Lung (tissue), 12 donors: ENCODE data around the gene TBC1D22A. TPM values are rescaled to one million over a fixed set of nuclear protein-coding genes. Genes with fewer than 3 reads are reported as not detected.

Experiments
- ATAC-seq: fragments of 200-7000 bp; cut with Tn5 transposase; one replicate; pipeline ENCODE4 v1.9.1; 2020; ENCODE audit warnings: moderate number of reproducible peaks; ENCODE audit not compliant: insufficient read depth, low FRiP score
- DNase-seq, 3 donors: peaks; one replicate each; pipeline ENCODE4 v3.0.0-alpha.2; 2013 to 2017
- H3K27ac ChIP-seq, 2 donors: one replicate each; pipeline ENCODE4 v1.5.1; 2013; ENCODE audit warnings: mild to moderate bottlenecking in 2 of 2, moderate library complexity in 2 of 2, control low read depth in 1 of 2, inconsistent platforms in 1 of 2, low read depth in 1 of 2, low read length in 1 of 2
- H3K27me3 ChIP-seq, 3 donors: one replicate each; pipeline ENCODE4 v1.5.1; 2013; ENCODE audit warnings: low read length in 2 of 3; ENCODE audit not compliant: control insufficient read depth in 3 of 3, insufficient read depth in 3 of 3
- H3K36me3 ChIP-seq, 4 donors: one replicate each; pipeline ENCODE4 v1.5.1; 2013; ENCODE audit warnings: low read length in 4 of 4, mild to moderate bottlenecking in 1 of 4, moderate library complexity in 1 of 4; ENCODE audit not compliant: control insufficient read depth in 4 of 4, insufficient read depth in 4 of 4
- H3K4me1 ChIP-seq, 5 donors: one replicate each; pipeline ENCODE4 v1.5.1; 2013; ENCODE audit warnings: low read length in 5 of 5, mild to moderate bottlenecking in 2 of 5, moderate library complexity in 1 of 5; ENCODE audit not compliant: control insufficient read depth in 5 of 5, insufficient read depth in 5 of 5
- H3K4me3 ChIP-seq: one replicate; pipeline ENCODE4 v1.5.1; 2013; ENCODE audit warnings: mild to moderate bottlenecking, control low read depth, moderate library complexity
- H3K9ac ChIP-seq, 2 donors: one replicate each; pipeline ENCODE4 v1.5.1; 2013; ENCODE audit warnings: low read length in 2 of 2, control low read depth in 1 of 2; ENCODE audit not compliant: insufficient read depth in 1 of 2
- H3K9me3 ChIP-seq, 4 donors: one replicate each; pipeline ENCODE4 v1.5.1; 2013; ENCODE audit warnings: low read length in 3 of 4, mild to moderate bottlenecking in 1 of 4, moderate library complexity in 1 of 4; ENCODE audit not compliant: control insufficient read depth in 4 of 4, insufficient read depth in 3 of 4
- WGBS, 2 donors: extraction: QIAGEN DNeasy Blood & Tissue Kit; methylation state at CpG; one replicate each; pipeline ENCODE4 v1.1.7; 2013; 5-methylcytosine and 5-hydroxymethylcytosine counted together
- polyA plus RNA-seq, 2 donors: library from polyadenylated mRNA; stranded (reverse); fragments of 200-250 nt; gene quantifications; one replicate each; pipeline ENCODE4 v1.2.1, GENCODE V29; 2013
- total RNA-seq, 2 donors: library from RNA; depleted of rRNA in 1 of 2; stranded (reverse); fragments of >200 nt in 1 of 2; gene quantifications; one replicate each; pipeline ENCODE4 v1.2.1, GENCODE V29; 2014 to 2021
- TF ChIP-seq, protein P1 (sequence below): IDR thresholded peaks from 2 replicates; pipeline ENCODE4 v1.5.1; 2012; ENCODE audit warnings: mild to moderate bottlenecking; ENCODE audit errors: control extremely low read depth, extremely low read depth
- donor health status: control.
- donor health status: control.
- donor health status: Bipolar disorder and iron deficiency.
- donor health status: healthy.
- donor health status: DM: yes; HTN: yes; CAD: no.

TBC1D22A gene
- total and polyA plus RNA-seq, 4 donors, result 20.2 to 38.4 (median 21.0) TPM

DNA sequence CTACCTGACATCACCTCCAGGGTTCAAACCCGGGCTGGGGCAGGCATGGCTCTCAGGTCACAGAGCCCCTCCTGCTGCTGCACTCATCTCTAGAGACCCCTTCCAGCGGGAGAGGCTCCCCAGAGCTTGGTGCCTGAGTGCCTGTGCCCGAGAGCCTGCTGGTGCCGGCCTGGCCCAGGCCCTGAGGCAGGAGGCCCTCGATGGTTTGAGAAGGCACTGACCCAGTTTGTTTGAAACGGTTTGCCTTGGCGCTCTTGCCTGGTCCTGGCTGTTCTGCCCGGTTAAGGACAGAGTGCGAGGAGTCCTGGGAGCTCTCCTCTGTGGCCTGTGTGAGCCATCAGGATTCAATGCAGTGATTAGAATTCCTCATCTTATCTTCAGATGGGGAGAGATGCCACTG lies 88.9 kb downstream of the TBC1D22A start:
- DNase-seq (no peak), ATAC-seq (no peak)
- TF ChIP-seq, protein P1, sequence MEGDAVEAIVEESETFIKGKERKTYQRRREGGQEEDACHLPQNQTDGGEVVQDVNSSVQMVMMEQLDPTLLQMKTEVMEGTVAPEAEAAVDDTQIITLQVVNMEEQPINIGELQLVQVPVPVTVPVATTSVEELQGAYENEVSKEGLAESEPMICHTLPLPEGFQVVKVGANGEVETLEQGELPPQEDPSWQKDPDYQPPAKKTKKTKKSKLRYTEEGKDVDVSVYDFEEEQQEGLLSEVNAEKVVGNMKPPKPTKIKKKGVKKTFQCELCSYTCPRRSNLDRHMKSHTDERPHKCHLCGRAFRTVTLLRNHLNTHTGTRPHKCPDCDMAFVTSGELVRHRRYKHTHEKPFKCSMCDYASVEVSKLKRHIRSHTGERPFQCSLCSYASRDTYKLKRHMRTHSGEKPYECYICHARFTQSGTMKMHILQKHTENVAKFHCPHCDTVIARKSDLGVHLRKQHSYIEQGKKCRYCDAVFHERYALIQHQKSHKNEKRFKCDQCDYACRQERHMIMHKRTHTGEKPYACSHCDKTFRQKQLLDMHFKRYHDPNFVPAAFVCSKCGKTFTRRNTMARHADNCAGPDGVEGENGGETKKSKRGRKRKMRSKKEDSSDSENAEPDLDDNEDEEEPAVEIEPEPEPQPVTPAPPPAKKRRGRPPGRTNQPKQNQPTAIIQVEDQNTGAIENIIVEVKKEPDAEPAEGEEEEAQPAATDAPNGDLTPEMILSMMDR, result no peak
- Histone ChIP-seq H3K27ac (no peak overlapping the region), H3K4me1 (peaks cover 0 to 30% (median 12%) of the 10 kb centered on the region in 5 donors), H3K4me3 (no peak overlapping the region), H3K9ac (no peak overlapping the region), H3K27me3 (no peaks in the 10 kb centered on the region), H3K9me3 (no peaks in the 10 kb centered on the region), H3K36me3 (peaks cover 0 to 2% (median 0%) of the 10 kb centered on the region in 4 donors)
- WGBS, 2 donors, result 93 to 98% methylated on average over 9 of the region's 9 CpGs

DNA sequence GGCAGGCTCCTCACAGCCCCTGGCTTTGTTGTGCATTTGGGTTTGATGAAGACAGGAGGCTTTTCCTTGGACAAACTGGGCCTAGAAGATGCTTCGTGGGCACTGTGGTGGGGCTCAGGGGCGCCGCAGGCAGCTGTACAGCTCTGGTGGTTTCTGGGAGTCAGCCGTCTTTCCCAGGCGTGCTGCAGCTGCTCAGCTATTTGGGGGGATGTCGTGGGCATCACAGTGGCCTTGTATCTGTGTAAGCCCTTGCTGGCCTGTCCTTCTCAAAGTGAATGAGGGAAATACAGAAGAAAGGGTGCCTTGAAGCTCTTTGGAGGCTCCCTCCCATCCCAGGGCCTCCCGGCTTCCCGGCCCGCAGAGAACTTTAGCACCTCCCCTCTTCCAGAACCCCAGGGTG lies 89.5 kb downstream of the TBC1D22A start:
- Histone ChIP-seq H3K4me3 (no peak overlapping the region), H3K36me3 (peaks cover 0 to 2% (median 0%) of the 10 kb centered on the region in 4 donors), H3K27me3 (no peaks in the 10 kb centered on the region), H3K9ac (no peak overlapping the region), H3K4me1 (peaks cover 0 to 32% (median 14%) of the 10 kb centered on the region in 5 donors), H3K27ac (no peak overlapping the region), H3K9me3 (no peaks in the 10 kb centered on the region)
- ATAC-seq (no peak), DNase-seq (no peak)
- 92 to 96% methylated on average over 9 of the region's 9 CpGs for WGBS, 2 donors
- TF ChIP-seq, protein P1, result no peak

DNA sequence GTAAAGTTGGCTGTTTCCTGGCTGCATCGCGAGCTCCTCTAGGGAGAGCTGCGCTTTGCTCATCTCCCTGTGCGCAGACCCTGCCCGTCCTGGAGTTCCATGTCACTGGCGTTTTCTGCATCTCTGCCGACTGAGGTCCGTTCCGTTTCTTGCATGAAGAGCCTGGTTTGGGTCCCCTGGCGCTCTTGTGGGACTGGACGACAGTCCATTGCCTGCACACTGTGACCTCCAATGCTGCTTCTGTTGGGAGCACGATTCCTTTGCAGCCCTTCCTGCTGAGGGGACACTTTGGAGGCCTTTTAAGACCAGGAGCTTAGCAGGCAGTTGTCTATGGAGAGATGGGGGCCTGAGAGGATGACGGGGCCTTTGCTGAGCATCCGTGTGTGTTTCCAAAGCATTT lies 90.3 kb downstream of the TBC1D22A start:
- Histone ChIP-seq H3K4me1 (peaks cover 0 to 37% (median 16%) of the 10 kb centered on the region in 5 donors), H3K27ac (no peak overlapping the region), H3K36me3 (peaks cover 0 to 2% (median 0%) of the 10 kb centered on the region in 4 donors), H3K27me3 (no peaks in the 10 kb centered on the region), H3K4me3 (no peak overlapping the region), H3K9ac (no peak overlapping the region), H3K9me3 (no peaks in the 10 kb centered on the region)
- TF ChIP-seq, protein P1, result no peak
- WGBS, 2 donors, result 97 to 98% methylated on average over 14 of the region's 14 CpGs
- ATAC-seq (no peak), DNase-seq (no peak)

DNA sequence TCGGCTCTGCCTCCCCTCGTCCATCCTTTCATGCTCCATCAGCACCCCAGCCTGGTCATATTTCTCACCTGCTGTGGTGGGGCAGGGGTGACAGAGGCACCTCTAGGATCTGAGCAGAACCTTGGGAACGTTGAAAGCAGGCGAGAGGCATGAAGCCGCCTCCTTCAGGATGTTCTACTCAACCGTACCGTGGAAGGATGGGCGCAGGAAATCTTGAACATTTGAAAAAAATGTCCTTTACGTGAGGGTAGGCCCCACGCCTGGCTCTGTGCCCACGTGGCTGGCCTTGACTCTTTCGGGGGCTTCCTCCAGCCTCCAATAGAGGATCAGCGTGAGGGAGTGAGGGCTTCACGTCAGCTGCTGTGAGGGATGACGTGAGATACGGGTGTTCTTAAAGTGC lies 90.7 kb downstream of the TBC1D22A start:
- Histone ChIP-seq H3K27ac (peak overlapping the region in 1 of 2 donors; percentile 12), H3K4me3 (no peak overlapping the region), H3K9ac (no peak overlapping the region), H3K9me3 (no peaks in the 10 kb centered on the region), H3K36me3 (peaks cover 0 to 2% (median 0%) of the 10 kb centered on the region in 4 donors), H3K4me1 (peaks cover 0 to 37% (median 17%) of the 10 kb centered on the region in 5 donors), H3K27me3 (no peaks in the 10 kb centered on the region)
- TF ChIP-seq, protein P1, result no peak
- 91% methylated on average over 16 of the region's 16 CpGs for WGBS, 2 donors
- DNase-seq (peak in 1 of 3 donors; percentile 10), ATAC-seq (no peak)
